HCT116 (cell line): ENCODE data around the gene DMD. TPM values are rescaled to one million over a fixed set of nuclear protein-coding genes. Genes with fewer than 3 reads are reported as not detected.

ENCODE experiments used
- ATAC-seq: fragments of 200-7000 bp; cut with Tn5 transposase; 2 replicates; pipeline ENCODE4 v1.9.1; 2020; ENCODE audit warnings: mild to moderate bottlenecking, moderate library complexity
- BruUV-seq: library from RNA; stranded (reverse); fragments of 400-500 nt; replicated peaks from 2 replicates; lab custom pipeline; 2021; lab: Mats Ljungman, UMichigan
- CTCF ChIA-PET: fragments of 300-600 bp; sonication (Branson Sonifier 250); formaldehyde crosslinking; loops from one replicate; lab custom pipeline; 2021; ENCODE audit warnings: antibody characterized with exemption; lab: Charles Lee
- POLR2A ChIA-PET: fragments of 300-600, 350-600 bp; sonication (Branson Sonifier 250); formaldehyde crosslinking; loops from one replicate; lab custom pipeline; 2021; ENCODE audit warnings: antibody characterized with exemption; lab: Charles Lee
- RAD21 ChIA-PET, 2 experiments: fragments of 300-600 bp; sonication (Branson Sonifier 250); formaldehyde crosslinking; loops; one replicate each; lab custom pipeline; 2023; ENCODE audit warnings: low total read pairs in 2 of 2; ENCODE audit not compliant: uncharacterized antibody in 2 of 2, unreplicated experiment in 2 of 2, low non-redundant PET in 1 of 2; lab: Charles Lee
- DNase-seq: peaks from one replicate; pipeline ENCODE4 v3.0.0-alpha.2; 2010; ENCODE audit warnings: low read depth, low spot score
- H2AFZ ChIP-seq: fragments of 200-600 bp; shearing (Covaris generic), sonication (generic); 2 replicates; pipeline ENCODE4 v1.6.1; 2017; ENCODE audit warnings: low read depth, mixed run types, mixed read lengths, antibody characterized with exemption, low read length; ENCODE audit not compliant: poor library complexity, severe bottlenecking
- H3K27ac ChIP-seq: 2 replicates; pipeline ENCODE4 v1.5.1; 2012; ENCODE audit warnings: low read depth, low read length
- H3K27me3 ChIP-seq: fragments of 200-600 bp; sonication (generic); 2 replicates; pipeline ENCODE4 v1.6.1; 2016; ENCODE audit warnings: mixed run types, low read length, mixed read lengths; ENCODE audit not compliant: insufficient read depth
- H3K36me3 ChIP-seq, 2 experiments: fragments of 200-500 bp in 1 of 2; fragments of 200-600 bp in 1 of 2; sonication (Bioruptor generic) in 1 of 2; sonication (generic) in 1 of 2; 2 replicates each; pipeline versions ENCODE4 v1.5.1 to v1.6.1; 2014 to 2016; ENCODE audit warnings: low read length in 2 of 2, inconsistent platforms in 1 of 2, mixed read lengths in 1 of 2, mixed run types in 1 of 2; ENCODE audit not compliant: insufficient read depth in 2 of 2, control insufficient read depth in 1 of 2
- H3K4me1 ChIP-seq, 2 experiments: fragments of 200-600 bp in 1 of 2; sonication (generic) in 1 of 2; 2 replicates each; pipeline versions ENCODE4 v1.5.1 to v1.6.1; 2012 to 2017; ENCODE audit warnings: low read length in 2 of 2, inconsistent platforms in 1 of 2, mild to moderate bottlenecking in 1 of 2, mixed read lengths in 1 of 2, mixed run types in 1 of 2, moderate library complexity in 1 of 2; ENCODE audit not compliant: insufficient read depth in 2 of 2, control insufficient read depth in 1 of 2
- H3K4me2 ChIP-seq: fragments of 200-600 bp; sonication (generic); 2 replicates; pipeline ENCODE4 v1.6.1; 2017; ENCODE audit warnings: mixed run types, low read length, mixed read lengths
- H3K4me3 ChIP-seq, 2 experiments: fragments of 200-600 bp in 1 of 2; sonication (generic) in 1 of 2; replicated peaks in 1 of 2; 2 replicates each; pipeline ENCODE4 v1.5.1; 2011 to 2016; ENCODE audit warnings: low read length in 2 of 2, control low read depth in 1 of 2, low read depth in 1 of 2, mild to moderate bottlenecking in 1 of 2, mixed read lengths in 1 of 2, mixed run types in 1 of 2
- H3K79me2 ChIP-seq: fragments of 200-600 bp; sonication (generic); 2 replicates; pipeline ENCODE4 v1.6.1; 2017; ENCODE audit warnings: mild to moderate bottlenecking, mixed run types, low read length, moderate library complexity, mixed read lengths; ENCODE audit not compliant: insufficient read depth
- H3K9ac ChIP-seq: fragments of 200-600 bp; sonication (generic); 2 replicates; pipeline ENCODE4 v1.6.1; 2016; ENCODE audit warnings: low read length, mixed read lengths
- H3K9me2 ChIP-seq: fragments of 200-600 bp; sonication (generic), shearing (Covaris generic); 2 replicates; pipeline ENCODE4 v1.6.1; 2017; ENCODE audit warnings: mixed run types, mild to moderate bottlenecking, moderate library complexity; ENCODE audit not compliant: insufficient read depth
- H3K9me3 ChIP-seq, 2 experiments: fragments of 200-500 bp in 1 of 2; fragments of 200-600 bp in 1 of 2; sonication (Bioruptor generic) in 1 of 2; sonication (generic) in 1 of 2; 2 replicates each; pipeline ENCODE4 v1.6.1; 2014 to 2017; ENCODE audit warnings: low read length in 2 of 2, mixed read lengths in 2 of 2, inconsistent platforms in 1 of 2, low read depth in 1 of 2, mild to moderate bottlenecking in 1 of 2, mixed run types in 1 of 2, moderate library complexity in 1 of 2; ENCODE audit not compliant: control insufficient read depth in 1 of 2, insufficient read depth in 1 of 2
- H4K20me1 ChIP-seq: fragments of 200-600 bp; sonication (generic), shearing (Covaris generic); 2 replicates; pipeline ENCODE4 v1.6.1; 2017; ENCODE audit warnings: mixed run types, mild to moderate bottlenecking, moderate library complexity; ENCODE audit not compliant: insufficient read depth
- ELF1 ChIP-seq: IDR thresholded peaks from 2 replicates; pipeline ENCODE4 v1.6.1; 2012; ENCODE audit warnings: low read depth, borderline replicate concordance
- JUND ChIP-seq: IDR thresholded peaks from 2 replicates; pipeline ENCODE4 v1.6.1; 2012
- POLR2AphosphoS5 ChIP-seq: IDR thresholded peaks from 2 replicates; pipeline ENCODE4 v1.6.1; 2011; ENCODE audit warnings: mild to moderate bottlenecking, low read depth, low read length, moderate library complexity
- RAD21 ChIP-seq: IDR thresholded peaks from 2 replicates; pipeline ENCODE4 v1.6.1; 2012; ENCODE audit warnings: low read depth, mild to moderate bottlenecking
- SIN3A ChIP-seq: IDR thresholded peaks from 2 replicates; pipeline ENCODE4 v1.6.1; 2012; ENCODE audit warnings: low read depth
- YY1 ChIP-seq: IDR thresholded peaks from 2 replicates; pipeline ENCODE4 v1.6.1; 2011; ENCODE audit warnings: low read length, low read depth, moderate library complexity, mild to moderate bottlenecking; ENCODE audit not compliant: insufficient replicate concordance; ENCODE audit errors: extremely low read depth
- ZNF274 ChIP-seq: fragments of 200-500 bp; sonication (Bioruptor generic); IDR thresholded peaks from 2 replicates; pipeline ENCODE4 v1.6.1; 2014; ENCODE audit warnings: mild to moderate bottlenecking, low read depth, low read length, inconsistent platforms
- intact Hi-C: fragments of 100-400 bp; cut with micrococcal nuclease; formaldehyde crosslinking; loops from 2 replicates; pipeline ENCODE4 v1.10.0; 2022
- total RNA-seq: library from RNA; stranded (reverse); gene quantifications from one replicate; pipeline ENCODE4 v1.2.1, GENCODE V29; 2021; ENCODE audit not compliant: unreplicated experiment
- TF ChIP-seq, protein P1 (sequence below): IDR thresholded peaks from 2 replicates; pipeline ENCODE4 v1.6.1; 2012; ENCODE audit warnings: low read depth
- TF ChIP-seq, protein P2 (sequence below): IDR thresholded peaks from 2 replicates; pipeline ENCODE4 v1.6.1; 2011; ENCODE audit warnings: mild to moderate bottlenecking, low read length, moderate library complexity; ENCODE audit not compliant: insufficient replicate concordance; ENCODE audit errors: extremely low read depth
- TF ChIP-seq, protein P3 (sequence below): IDR thresholded peaks from 2 replicates; pipeline ENCODE4 v1.6.1; 2012

The DMD gene
- total RNA-seq, 1 experiment from 2014 or later = 0.05 TPM

GRCh38 chrX:32642283-32642682 lies 569.1 kb downstream of the DMD start:
- Histone ChIP-seq H3K27me3 (no peaks in the 10 kb centered on the region), H3K36me3 (no peaks in the 10 kb centered on the region), H2AFZ (no peak overlapping the region), H3K79me2 (no peaks in the 10 kb centered on the region), H3K4me2 (no peak overlapping the region), H3K9me2 (no peaks in the 10 kb centered on the region), H4K20me1 (no peaks in the 10 kb centered on the region), H3K27ac (no peak overlapping the region), H3K9ac (no peak overlapping the region), H3K9me3 (no peaks in the 10 kb centered on the region), H3K4me1 (no peaks in the 10 kb centered on the region), H3K4me3 (no peak overlapping the region)
- intact Hi-C loops = no loop called here
- TF ChIP-seq, protein P1, sequence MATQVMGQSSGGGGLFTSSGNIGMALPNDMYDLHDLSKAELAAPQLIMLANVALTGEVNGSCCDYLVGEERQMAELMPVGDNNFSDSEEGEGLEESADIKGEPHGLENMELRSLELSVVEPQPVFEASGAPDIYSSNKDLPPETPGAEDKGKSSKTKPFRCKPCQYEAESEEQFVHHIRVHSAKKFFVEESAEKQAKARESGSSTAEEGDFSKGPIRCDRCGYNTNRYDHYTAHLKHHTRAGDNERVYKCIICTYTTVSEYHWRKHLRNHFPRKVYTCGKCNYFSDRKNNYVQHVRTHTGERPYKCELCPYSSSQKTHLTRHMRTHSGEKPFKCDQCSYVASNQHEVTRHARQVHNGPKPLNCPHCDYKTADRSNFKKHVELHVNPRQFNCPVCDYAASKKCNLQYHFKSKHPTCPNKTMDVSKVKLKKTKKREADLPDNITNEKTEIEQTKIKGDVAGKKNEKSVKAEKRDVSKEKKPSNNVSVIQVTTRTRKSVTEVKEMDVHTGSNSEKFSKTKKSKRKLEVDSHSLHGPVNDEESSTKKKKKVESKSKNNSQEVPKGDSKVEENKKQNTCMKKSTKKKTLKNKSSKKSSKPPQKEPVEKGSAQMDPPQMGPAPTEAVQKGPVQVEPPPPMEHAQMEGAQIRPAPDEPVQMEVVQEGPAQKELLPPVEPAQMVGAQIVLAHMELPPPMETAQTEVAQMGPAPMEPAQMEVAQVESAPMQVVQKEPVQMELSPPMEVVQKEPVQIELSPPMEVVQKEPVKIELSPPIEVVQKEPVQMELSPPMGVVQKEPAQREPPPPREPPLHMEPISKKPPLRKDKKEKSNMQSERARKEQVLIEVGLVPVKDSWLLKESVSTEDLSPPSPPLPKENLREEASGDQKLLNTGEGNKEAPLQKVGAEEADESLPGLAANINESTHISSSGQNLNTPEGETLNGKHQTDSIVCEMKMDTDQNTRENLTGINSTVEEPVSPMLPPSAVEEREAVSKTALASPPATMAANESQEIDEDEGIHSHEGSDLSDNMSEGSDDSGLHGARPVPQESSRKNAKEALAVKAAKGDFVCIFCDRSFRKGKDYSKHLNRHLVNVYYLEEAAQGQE = no peak
- TF ChIP-seq RAD21 (no peak), SIN3A (no peak), YY1 (no peak), ZNF274 (no peak), JUND (no peak), POLR2AphosphoS5 (no peak), ELF1 (no peak)
- TF ChIP-seq, protein P2, sequence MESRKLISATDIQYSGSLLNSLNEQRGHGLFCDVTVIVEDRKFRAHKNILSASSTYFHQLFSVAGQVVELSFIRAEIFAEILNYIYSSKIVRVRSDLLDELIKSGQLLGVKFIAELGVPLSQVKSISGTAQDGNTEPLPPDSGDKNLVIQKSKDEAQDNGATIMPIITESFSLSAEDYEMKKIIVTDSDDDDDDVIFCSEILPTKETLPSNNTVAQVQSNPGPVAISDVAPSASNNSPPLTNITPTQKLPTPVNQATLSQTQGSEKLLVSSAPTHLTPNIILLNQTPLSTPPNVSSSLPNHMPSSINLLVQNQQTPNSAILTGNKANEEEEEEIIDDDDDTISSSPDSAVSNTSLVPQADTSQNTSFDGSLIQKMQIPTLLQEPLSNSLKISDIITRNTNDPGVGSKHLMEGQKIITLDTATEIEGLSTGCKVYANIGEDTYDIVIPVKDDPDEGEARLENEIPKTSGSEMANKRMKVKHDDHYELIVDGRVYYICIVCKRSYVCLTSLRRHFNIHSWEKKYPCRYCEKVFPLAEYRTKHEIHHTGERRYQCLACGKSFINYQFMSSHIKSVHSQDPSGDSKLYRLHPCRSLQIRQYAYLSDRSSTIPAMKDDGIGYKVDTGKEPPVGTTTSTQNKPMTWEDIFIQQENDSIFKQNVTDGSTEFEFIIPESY = no peak
- TF ChIP-seq, protein P3, sequence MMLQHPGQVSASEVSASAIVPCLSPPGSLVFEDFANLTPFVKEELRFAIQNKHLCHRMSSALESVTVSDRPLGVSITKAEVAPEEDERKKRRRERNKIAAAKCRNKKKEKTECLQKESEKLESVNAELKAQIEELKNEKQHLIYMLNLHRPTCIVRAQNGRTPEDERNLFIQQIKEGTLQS = no peak
- RAD21 ChIA-PET = no interaction called here
- DNase-seq = no peak
- no TSS peak for BruUV-seq
- no peak for ATAC-seq
- CTCF ChIA-PET = no interaction called here
- POLR2A ChIA-PET = no interaction called here
